Measurements from ENCODE around the gene KRTAP10-10.

KRTAP10-10 gene

GRCh38 chr21:44612669-44613229, 24.4 kb upstream of the KRTAP10-10 start:
- Histone ChIP-seq H3K27me3 (ENCODE audit: insufficient read depth, low read length) (no peaks in the 10 kb centered on the region), H4K91ac (ENCODE audit: low read depth, low read length) (no peak overlapping the region), H3K23ac (ENCODE audit: low read length) (no peak overlapping the region), H2BK12ac (ENCODE audit: low read length) (no peak overlapping the region), H4K8ac (ENCODE audit: low read depth, low read length) (no peak overlapping the region), H2AK5ac (ENCODE audit: low read length) (no peak overlapping the region), H3K14ac (ENCODE audit: low read length) (no peak overlapping the region), H3K4me3 (ENCODE audit: low read depth, low read length) (peak overlapping the region; percentile 28), H3K79me2 (ENCODE audit: control insufficient read depth, insufficient read depth, low read length, poor library complexity) (no peaks in the 10 kb centered on the region), H3K9me3 (ENCODE audit: insufficient read depth, low read depth, low read length) (peaks cover 26% of the 10 kb centered on the region), H2BK5ac (ENCODE audit: low read depth, low read length, poor library complexity) (no peak overlapping the region), H3K18ac (ENCODE audit: low read length) (no peak overlapping the region), H3K4ac (ENCODE audit: low read depth, low read length) (no peak overlapping the region), H3K9ac (ENCODE audit: low read length) (no peak overlapping the region), H2AFZ (ENCODE audit: insufficient read depth, low read length, poor library complexity) (no peak overlapping the region), H3K4me1 (ENCODE audit: control insufficient read depth in 1 of 2, insufficient read depth in 2 of 2, low read length in 2 of 2) (no peaks in the 10 kb centered on the region), H2BK120ac (ENCODE audit: insufficient read depth, low read length, poor library complexity) (no peak overlapping the region), H3K27ac (ENCODE audit: low read depth, low read length) (no peak overlapping the region), H3K36me3 (ENCODE audit: control insufficient read depth in 1 of 2, insufficient read depth in 2 of 2, low read length in 2 of 2) (no peaks in the 10 kb centered on the region), H3K4me2 (ENCODE audit: low read length) (no peak overlapping the region), H4K12ac (ENCODE audit: low read depth, low read length) (no peak overlapping the region), H3K79me1 (ENCODE audit: low read length) (no peaks in the 10 kb centered on the region)
- DNase-seq = no peak
- no CpG with 5 or more reads among the region's 13 CpGs for WGBS (ENCODE audit: extremely low coverage, insufficient coverage, insufficient read length)

- Histone ChIP-seq H3K4me3 (ENCODE audit: low read depth, low read length) (no peak overlapping the region), H4K12ac (ENCODE audit: low read depth, low read length) (no peak overlapping the region), H3K27me3 (ENCODE audit: insufficient read depth, low read length) (no peaks in the 10 kb centered on the region), H4K8ac (ENCODE audit: low read depth, low read length) (no peak overlapping the region), H3K4me1 (ENCODE audit: control insufficient read depth in 1 of 2, insufficient read depth in 2 of 2, low read length in 2 of 2) (no peaks in the 10 kb centered on the region), H3K18ac (ENCODE audit: low read length) (no peak overlapping the region), H2AK5ac (ENCODE audit: low read length) (no peak overlapping the region), H3K9me3 (ENCODE audit: insufficient read depth, low read depth, low read length) (peaks cover 26% of the 10 kb centered on the region), H3K79me1 (ENCODE audit: low read length) (no peaks in the 10 kb centered on the region), H3K36me3 (ENCODE audit: control insufficient read depth in 1 of 2, insufficient read depth in 2 of 2, low read length in 2 of 2) (no peaks in the 10 kb centered on the region), H4K91ac (ENCODE audit: low read depth, low read length) (no peak overlapping the region), H3K27ac (ENCODE audit: low read depth, low read length) (no peak overlapping the region), H2BK120ac (ENCODE audit: insufficient read depth, low read length, poor library complexity) (no peak overlapping the region), H3K79me2 (ENCODE audit: control insufficient read depth, insufficient read depth, low read length, poor library complexity) (no peaks in the 10 kb centered on the region), H2BK5ac (ENCODE audit: low read depth, low read length, poor library complexity) (no peak overlapping the region), H3K4me2 (ENCODE audit: low read length) (no peak overlapping the region), H3K4ac (ENCODE audit: low read depth, low read length) (no peak overlapping the region), H3K23ac (ENCODE audit: low read length) (no peak overlapping the region), H2BK12ac (ENCODE audit: low read length) (no peak overlapping the region), H3K14ac (ENCODE audit: low read length) (no peak overlapping the region), H3K9ac (ENCODE audit: low read length) (no peak overlapping the region), H2AFZ (ENCODE audit: insufficient read depth, low read length, poor library complexity) (no peak overlapping the region)
- no peak for DNase-seq
- no CpG with 5 or more reads among the region's 26 CpGs for WGBS (ENCODE audit: extremely low coverage, insufficient coverage, insufficient read length)
Measured at GRCh38 chr21:44613386-44614155, 23.6 kb upstream of the KRTAP10-10 start.

- Histone ChIP-seq H3K4ac (ENCODE audit: low read depth, low read length) (no peak overlapping the region), H4K91ac (ENCODE audit: low read depth, low read length) (no peak overlapping the region), H3K23ac (ENCODE audit: low read length) (no peak overlapping the region), H3K4me3 (ENCODE audit: low read depth, low read length) (no peak overlapping the region), H3K14ac (ENCODE audit: low read length) (no peak overlapping the region), H3K36me3 (ENCODE audit: control insufficient read depth in 1 of 2, insufficient read depth in 2 of 2, low read length in 2 of 2) (no peaks in the 10 kb centered on the region), H3K79me1 (ENCODE audit: low read length) (no peaks in the 10 kb centered on the region), H3K4me2 (ENCODE audit: low read length) (no peak overlapping the region), H3K79me2 (ENCODE audit: control insufficient read depth, insufficient read depth, low read length, poor library complexity) (no peaks in the 10 kb centered on the region), H3K4me1 (ENCODE audit: control insufficient read depth in 1 of 2, insufficient read depth in 2 of 2, low read length in 2 of 2) (no peaks in the 10 kb centered on the region), H4K12ac (ENCODE audit: low read depth, low read length) (no peak overlapping the region), H2AK5ac (ENCODE audit: low read length) (no peak overlapping the region), H3K27ac (ENCODE audit: low read depth, low read length) (no peak overlapping the region), H3K9me3 (ENCODE audit: insufficient read depth, low read depth, low read length) (peaks cover 28% of the 10 kb centered on the region), H3K9ac (ENCODE audit: low read length) (no peak overlapping the region), H2BK120ac (ENCODE audit: insufficient read depth, low read length, poor library complexity) (no peak overlapping the region), H2BK5ac (ENCODE audit: low read depth, low read length, poor library complexity) (no peak overlapping the region), H2BK12ac (ENCODE audit: low read length) (no peak overlapping the region), H4K8ac (ENCODE audit: low read depth, low read length) (no peak overlapping the region), H3K27me3 (ENCODE audit: insufficient read depth, low read length) (no peaks in the 10 kb centered on the region), H2AFZ (ENCODE audit: insufficient read depth, low read length, poor library complexity) (no peak overlapping the region), H3K18ac (ENCODE audit: low read length) (no peak overlapping the region)
- DNase-seq = no peak
- WGBS (ENCODE audit: extremely low coverage, insufficient coverage, insufficient read length) = no CpG with 5 or more reads among the region's 20 CpGs
Measured at GRCh38 chr21:44614161-44614631, 23.0 kb upstream of the KRTAP10-10 start.

- DNase-seq = no peak
- Histone ChIP-seq H3K9me3 (ENCODE audit: insufficient read depth, low read depth, low read length) (peaks cover 28% of the 10 kb centered on the region), H3K79me2 (ENCODE audit: control insufficient read depth, insufficient read depth, low read length, poor library complexity) (no peaks in the 10 kb centered on the region), H3K9ac (ENCODE audit: low read length) (no peak overlapping the region), H2BK5ac (ENCODE audit: low read depth, low read length, poor library complexity) (no peak overlapping the region), H3K27ac (ENCODE audit: low read depth, low read length) (no peak overlapping the region), H3K4me3 (ENCODE audit: low read depth, low read length) (no peak overlapping the region), H3K14ac (ENCODE audit: low read length) (no peak overlapping the region), H2BK12ac (ENCODE audit: low read length) (no peak overlapping the region), H4K12ac (ENCODE audit: low read depth, low read length) (no peak overlapping the region), H2BK120ac (ENCODE audit: insufficient read depth, low read length, poor library complexity) (no peak overlapping the region), H3K27me3 (ENCODE audit: insufficient read depth, low read length) (no peaks in the 10 kb centered on the region), H3K36me3 (ENCODE audit: control insufficient read depth in 1 of 2, insufficient read depth in 2 of 2, low read length in 2 of 2) (no peaks in the 10 kb centered on the region), H2AK5ac (ENCODE audit: low read length) (no peak overlapping the region), H3K18ac (ENCODE audit: low read length) (no peak overlapping the region), H3K4ac (ENCODE audit: low read depth, low read length) (no peak overlapping the region), H2AFZ (ENCODE audit: insufficient read depth, low read length, poor library complexity) (no peak overlapping the region), H3K4me1 (ENCODE audit: control insufficient read depth in 1 of 2, insufficient read depth in 2 of 2, low read length in 2 of 2) (no peaks in the 10 kb centered on the region), H3K4me2 (ENCODE audit: low read length) (no peak overlapping the region), H4K91ac (ENCODE audit: low read depth, low read length) (no peak overlapping the region), H4K8ac (ENCODE audit: low read depth, low read length) (no peak overlapping the region), H3K23ac (ENCODE audit: low read length) (no peak overlapping the region), H3K79me1 (ENCODE audit: low read length) (no peaks in the 10 kb centered on the region)
- no CpG with 5 or more reads among the region's 28 CpGs for WGBS (ENCODE audit: extremely low coverage, insufficient coverage, insufficient read length)
Measured at GRCh38 chr21:44614961-44615391, 22.2 kb upstream of the KRTAP10-10 start.

All from trophoblast cell (in vitro differentiated cells and primary cell).